GM12878 (cell line): ENCODE data around the gene FAM9C. TPM values are rescaled to one million over a fixed set of nuclear protein-coding genes. Genes with fewer than 3 reads are reported as not detected.
A peak's percentile ranks its signal among the peaks of the same experiment; 100 is the strongest.

Experiments used
- ATAC-seq: fragments of 200-7000 bp; cut with Tn5 transposase; 3 replicates; pipeline ENCODE4 v1.9.1; 2020; ENCODE audit warnings: mild to moderate bottlenecking, moderate library complexity
- BruUV-seq: library from RNA; stranded (reverse); fragments of 400-500 nt; replicated peaks from 2 replicates; lab custom pipeline; 2021; lab: Mats Ljungman, UMichigan
- CTCF ChIA-PET: fragments of 300-600 bp; sonication (Branson Sonifier 250); formaldehyde crosslinking; extraction: SDS; loops from one replicate; lab custom pipeline; 2021; ENCODE audit warnings: inconsistent platforms; lab: Yijun Ruan, JAX
- POLR2A ChIA-PET: fragments of 350-600 bp; formaldehyde crosslinking; extraction: SDS; loops from one replicate; lab custom pipeline; 2021; ENCODE audit warnings: inconsistent platforms; lab: Charles Lee
- RAD21 ChIA-PET: fragments of 300-600 bp; sonication (Branson Sonifier 250); formaldehyde crosslinking; loops from one replicate; lab custom pipeline; 2023; ENCODE audit warnings: antibody characterized with exemption; ENCODE audit not compliant: unreplicated experiment; lab: Charles Lee
- SMC1A ChIA-PET: fragments of 300-600 bp; sonication (Branson Sonifier 250); formaldehyde crosslinking; loops from one replicate; lab custom pipeline; 2023; ENCODE audit not compliant: unreplicated experiment, uncharacterized antibody; lab: Charles Lee
- DNase-seq: peaks from one replicate; pipeline ENCODE4 v3.0.0-alpha.2; 2011; ENCODE audit warnings: low read depth, low spot score
- FAIRE-seq: peaks from 3 replicates; lab custom pipeline; 2011; peaks lifted over from hg19 to GRCh38; lab: Jason Lieb, UNC
- H2AFZ ChIP-seq: 2 replicates; pipeline ENCODE4 v1.6.0; 2011; ENCODE audit warnings: low read depth, low read length, control low read depth; ENCODE audit not compliant: control insufficient read depth
- H3K27ac ChIP-seq: 2 replicates; pipeline ENCODE4 v1.5.1; 2011; ENCODE audit warnings: control low read depth; ENCODE audit not compliant: control insufficient read depth, insufficient read depth
- H3K27me3 ChIP-seq, 2 experiments: replicated peaks in 1 of 2; 2 replicates each; pipeline versions ENCODE4 v1.6.0 to v1.6.1; 2011; ENCODE audit warnings: low read length in 1 of 2; ENCODE audit not compliant: control insufficient read depth in 2 of 2, insufficient read depth in 2 of 2
- H3K36me3 ChIP-seq, 2 experiments: 2 replicates each; pipeline ENCODE4 v1.5.1; 2011; ENCODE audit warnings: low read length in 1 of 2; ENCODE audit not compliant: control insufficient read depth in 2 of 2, insufficient read depth in 2 of 2
- H3K4me1 ChIP-seq: 2 replicates; pipeline ENCODE4 v1.6.1; 2011; ENCODE audit warnings: mild to moderate bottlenecking, low read length, moderate library complexity, mixed read lengths; ENCODE audit not compliant: control insufficient read depth, insufficient read depth
- H3K4me2 ChIP-seq: 2 replicates; pipeline ENCODE4 v1.6.0; 2011; ENCODE audit warnings: control low read depth; ENCODE audit not compliant: control insufficient read depth, insufficient read depth
- H3K4me3 ChIP-seq: fragments of 200-600 bp; sonication (generic); 2 replicates; pipeline ENCODE4 v1.5.1; 2016
- H3K79me2 ChIP-seq: 2 replicates; pipeline ENCODE4 v1.6.0; 2011; ENCODE audit warnings: low read length; ENCODE audit not compliant: control insufficient read depth, insufficient read depth
- H3K9ac ChIP-seq: 2 replicates; pipeline ENCODE4 v1.8.0; 2011; ENCODE audit warnings: low read length, control low read depth, mixed read lengths; ENCODE audit not compliant: control insufficient read depth, insufficient read depth
- H3K9me3 ChIP-seq: replicated peaks from 3 replicates; pipeline ENCODE4 v1.5.1; 2011; ENCODE audit warnings: mild to moderate bottlenecking, low read length; ENCODE audit not compliant: control insufficient read depth, insufficient read depth
- H4K20me1 ChIP-seq: 2 replicates; pipeline ENCODE4 v1.6.0; 2011; ENCODE audit not compliant: control insufficient read depth, insufficient read depth
- CBX3 ChIP-seq: fragments of 200-600 bp; sonication (generic); IDR thresholded peaks from 2 replicates; pipeline ENCODE4 v1.6.1; 2016; ENCODE audit warnings: low read depth, borderline replicate concordance
- CEBPZ ChIP-seq: fragments of 150-350 bp; IDR thresholded peaks from 2 replicates; pipeline ENCODE4 v1.6.1; 2016; ENCODE audit warnings: low read depth, low read length
- FOXM1 ChIP-seq: IDR thresholded peaks from 2 replicates; pipeline ENCODE4 v1.6.1; 2012; ENCODE audit warnings: low read depth, mild to moderate bottlenecking, inconsistent platforms, low read length, moderate library complexity
- GABPA ChIP-seq: IDR thresholded peaks from 2 replicates; pipeline ENCODE4 v1.6.1; 2014; ENCODE audit warnings: antibody characterized with exemption, low read depth, mild to moderate bottlenecking, inconsistent platforms
- KDM1A ChIP-seq: fragments of 200-600 bp; sonication (generic); IDR thresholded peaks from 2 replicates; pipeline ENCODE4 v1.6.1; 2016; ENCODE audit warnings: borderline replicate concordance
- MXI1 ChIP-seq: fragments of 150-350 bp; IDR thresholded peaks from 2 replicates; pipeline ENCODE4 v1.6.1; 2011; ENCODE audit warnings: low read depth, mild to moderate bottlenecking, inconsistent platforms, low read length, improper control_type of control experiment
- PAX8 ChIP-seq: fragments of 450-650 bp; IDR thresholded peaks from 2 replicates; pipeline ENCODE4 v1.6.1; 2017; ENCODE audit warnings: mild to moderate bottlenecking, moderate library complexity
- POLR2AphosphoS5 ChIP-seq: IDR thresholded peaks from 2 replicates; pipeline ENCODE4 v1.6.1; 2011; ENCODE audit warnings: mild to moderate bottlenecking, low read length, inconsistent platforms
- RB1 ChIP-seq: fragments of 450-650 bp; formaldehyde crosslinking; IDR thresholded peaks from 2 replicates; pipeline ENCODE4 v1.6.1; 2017; ENCODE audit warnings: mild to moderate bottlenecking, borderline replicate concordance
- SIX5 ChIP-seq: IDR thresholded peaks from 2 replicates; pipeline ENCODE4 v1.6.1; 2011; ENCODE audit warnings: mild to moderate bottlenecking, low read depth, low read length, moderate library complexity; ENCODE audit not compliant: severe bottlenecking
- SUZ12 ChIP-seq: fragments of 200-600 bp; sonication (generic); IDR thresholded peaks from one replicate; pipeline ENCODE4 v1.6.1; 2018; ENCODE audit warnings: antibody characterized with exemption, mild to moderate bottlenecking; ENCODE audit not compliant: unreplicated experiment
- YBX1 ChIP-seq: fragments of 450-650 bp; IDR thresholded peaks from 2 replicates; pipeline ENCODE4 v1.6.1; 2016; ENCODE audit warnings: antibody characterized with exemption
- ZBTB4 ChIP-seq: fragments of 450-650 bp; formaldehyde crosslinking; IDR thresholded peaks from 2 replicates; pipeline ENCODE4 v1.4.0; 2022; ENCODE audit warnings: mild to moderate bottlenecking, moderate library complexity
- WGBS: methylation state at CpG from one replicate; pipeline ENCODE4 v1.1.6; 2016; ENCODE audit warnings: low lambda C conversion rate; ENCODE audit not compliant: insufficient replicate concordance, insufficient coverage; ENCODE audit errors: missing lambda C conversion rate; 5-methylcytosine and 5-hydroxymethylcytosine counted together
- in situ Hi-C: fragments of 300-500 bp; cut with MboI; formaldehyde crosslinking; loops from 9 replicates; pipeline ENCODE4 v1.14.3; 2018; ENCODE audit warnings: mixed read lengths
- intact Hi-C: fragments of 100-400 bp; cut with micrococcal nuclease; formaldehyde crosslinking; loops from one replicate; pipeline ENCODE4 v1.14.2; 2022; ENCODE audit not compliant: unreplicated experiment
- polyA plus RNA-seq, 11 experiments: library from polyadenylated mRNA; depleted of rRNA in 4 of 11; unstranded in 6 of 11; stranded (reverse) in 5 of 11; fragments of >200 nt; fragmentation: Nextera tagmentation in 4 of 11; fragmentation: Illumina TruSeq in 1 of 11; extraction: Ambion mirVana in 4 of 11; extraction: Trizol in 1 of 11; gene quantifications; 1 replicate in 1 of 11; 2 replicates in 10 of 11; pipeline versions ENCODE4 v1.2.1 to v1.2.3, GENCODE V29; 2011 to 2016; ENCODE audit warnings: inconsistent platforms in 2 of 11, missing spikeins in 2 of 11, low read depth in 1 of 11
- total RNA-seq, 4 experiments: library from RNA; depleted of rRNA in 3 of 4; stranded (reverse); fragments of >200 nt in 3 of 4; fragmentation: Illumina TruSeq in 1 of 4; extraction: Trizol in 1 of 4; gene quantifications; 2 replicates each; pipeline versions ENCODE4 v1.2.1 to v1.2.3, GENCODE V29; 2013 to 2021

Gene FAM9C
- total and polyA plus RNA-seq, 10 of the 15 experiments (the other 5 are each of a cell fraction or from before 2014, with no cell fraction given), result 0.01 to 0.03 TPM; not detected in 8

GRCh38 chrX:13005661-13006473 is 38.6 kb downstream of the FAM9C start:
- Histone ChIP-seq H3K36me3 (no peaks in the 10 kb centered on the region), H3K27ac (peak overlapping the region; percentile 91), H3K9ac (peak overlapping the region; percentile 66), H3K27me3 (no peaks in the 10 kb centered on the region), H2AFZ (no peak overlapping the region), H4K20me1 (no peaks in the 10 kb centered on the region), H3K4me1 (peaks cover 83% of the 10 kb centered on the region), H3K4me2 (peak overlapping the region; percentile 70), H3K4me3 (peak overlapping the region; percentile 28; the same call in 1 of the 2 replicates), H3K9me3 (no peaks in the 10 kb centered on the region), H3K79me2 (no peaks in the 10 kb centered on the region; the same call in none of the 2 replicates)
- in situ Hi-C loops (no loop called here), intact Hi-C loops (loop anchor here (1.0 to 10.0 kb wide), 5 partner anchors 28 to 159 kb away; no protein-coding TSS in a partner anchor)
- 0% methylated on average over 9 of the region's 9 CpGs for WGBS
- BruUV-seq, result TSS peak; percentile 68
- ChIA-PET RAD21 (interaction anchor here (0.6 to 22.5 kb wide), 15 partner anchors 8 to 482 kb away, joined by 3 to 689 read pairs (median 10); partner anchors contain the start of gene TMSB4X), POLR2A (interaction anchor here (0.6 to 17.2 kb wide), 25 partner anchors 9 to 710 kb away, joined by 3 to 280 read pairs (median 6); no protein-coding TSS in a partner anchor), SMC1A (interaction anchor here (0.9 to 25.1 kb wide), 17 partner anchors 8 to 482 kb away, joined by 3 to 847 read pairs (median 13); partner anchors contain the start of gene TMSB4X), CTCF (interaction anchor here (0.6 to 12.2 kb wide), 17 partner anchors 13 to 692 kb away, joined by 3 to 123 read pairs (median 7); no protein-coding TSS in a partner anchor)
- peak; percentile 89 for DNase-seq
- ATAC-seq, result peak; percentile 55
- peak; percentile 82 for FAIRE-seq
- TF ChIP-seq CBX3 (no peak), CEBPZ (no peak), SUZ12 (no peak), GABPA (0 out of 2 replicates have a peak, but pooled peaks have one; percentile 52), FOXM1 (peak; percentile 98), KDM1A (no peak), SIX5 (no peak), PAX8 (no peak), ZBTB4 (no peak), RB1 (peak; percentile 15; the same call in 1 of the 2 replicates), MXI1 (no peak), YBX1 (0 out of 2 replicates have a peak, but pooled peaks have one; percentile 50), POLR2AphosphoS5 (peak; percentile 75)
